ENCODE measurements around the gene CA10.

CA10 gene

DNA sequence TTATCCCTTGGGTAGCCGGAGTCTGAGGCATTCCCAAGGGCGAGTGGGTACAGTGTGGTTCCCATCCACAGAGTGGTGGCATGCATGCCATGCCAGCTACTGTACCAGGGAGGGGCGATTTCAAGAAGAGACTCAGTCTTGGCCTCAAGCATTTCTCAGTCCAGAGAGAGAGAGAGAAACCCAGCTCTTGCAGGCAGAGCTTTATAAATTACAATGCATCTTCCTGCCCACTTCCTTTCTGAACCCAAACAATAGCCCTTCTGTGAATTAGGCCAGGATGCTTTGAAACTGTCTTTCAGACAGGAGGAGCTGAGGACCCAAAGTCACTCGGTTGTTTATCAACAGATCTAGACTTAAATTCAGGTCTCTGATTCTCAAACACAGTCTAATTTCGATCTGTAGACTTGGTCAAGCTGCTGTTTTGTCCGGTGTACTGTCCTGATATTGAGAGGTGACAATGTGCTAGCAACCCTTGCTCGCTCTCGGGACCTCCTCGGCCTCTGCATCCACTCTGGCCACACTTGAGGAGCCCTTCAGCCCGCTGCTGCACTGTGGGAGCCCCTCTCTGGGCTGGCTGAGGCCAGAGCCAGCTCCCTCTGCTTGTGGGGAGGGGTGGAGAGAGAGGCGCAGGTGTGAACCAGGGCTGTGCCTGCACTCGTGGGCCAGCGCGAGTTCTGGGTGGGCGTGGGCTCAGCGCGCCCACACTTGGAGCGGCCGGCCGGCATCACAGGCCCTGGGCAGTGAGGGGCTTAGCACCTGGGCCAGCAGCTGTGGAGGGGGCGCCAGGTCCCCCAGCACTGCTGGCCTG, 490.2 kb downstream of the CA10 start:
- DNase-seq: no peak

DNA sequence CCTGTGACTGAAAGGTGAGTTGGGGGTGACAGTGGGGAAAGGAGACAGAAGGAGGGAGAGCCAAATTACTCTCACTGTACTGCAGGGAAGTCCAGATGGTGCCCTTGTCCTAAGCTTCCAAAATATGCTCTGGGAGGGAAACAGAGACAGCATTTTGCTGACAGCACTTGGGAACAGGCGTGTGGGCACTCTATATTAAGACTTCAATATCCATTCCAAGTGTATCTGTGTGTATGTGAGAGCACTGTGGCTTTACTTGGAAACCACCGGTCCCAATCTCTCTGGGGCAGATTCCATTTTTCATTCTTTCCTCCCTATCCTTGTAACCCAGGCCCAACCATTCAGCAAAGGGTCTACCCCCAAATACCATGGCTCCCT, 490.8 kb downstream of the CA10 start:
- DNase-seq: no peak

DNA sequence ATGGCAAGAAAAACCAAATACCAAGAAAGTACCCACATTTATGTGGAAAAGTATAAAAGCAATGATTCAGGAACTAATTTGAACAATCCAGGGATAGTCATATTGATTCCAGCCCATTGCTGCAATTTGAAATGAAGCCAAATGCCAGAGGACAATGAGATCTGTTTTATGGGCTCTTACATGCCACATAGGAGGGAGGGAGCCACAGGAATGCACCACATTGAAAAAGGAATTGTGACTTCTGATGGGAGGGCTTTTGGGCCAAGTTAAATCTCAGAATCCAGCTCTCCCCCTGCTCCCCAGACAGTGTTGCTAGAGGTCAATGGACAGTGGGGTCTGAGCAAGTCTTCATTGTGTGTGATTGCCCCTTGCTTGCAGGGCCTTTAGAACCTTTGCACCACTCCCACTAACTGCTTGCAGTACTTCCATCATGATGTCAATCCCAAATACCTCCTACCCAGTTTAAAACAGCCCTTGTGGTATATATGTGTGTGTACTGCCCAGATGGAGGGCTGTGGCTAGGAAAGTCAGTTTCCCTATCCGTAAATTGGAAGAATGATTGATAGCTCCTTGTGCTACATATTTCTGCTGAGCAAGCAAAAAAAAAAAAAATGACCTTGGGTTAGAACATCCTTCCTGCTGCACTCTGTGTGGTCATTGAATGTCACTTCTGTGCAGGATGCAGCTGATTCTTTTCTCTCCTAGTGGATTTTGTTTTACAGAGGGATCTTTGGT, 491.4 kb downstream of the CA10 start:
- no peak for DNase-seq

DNA sequence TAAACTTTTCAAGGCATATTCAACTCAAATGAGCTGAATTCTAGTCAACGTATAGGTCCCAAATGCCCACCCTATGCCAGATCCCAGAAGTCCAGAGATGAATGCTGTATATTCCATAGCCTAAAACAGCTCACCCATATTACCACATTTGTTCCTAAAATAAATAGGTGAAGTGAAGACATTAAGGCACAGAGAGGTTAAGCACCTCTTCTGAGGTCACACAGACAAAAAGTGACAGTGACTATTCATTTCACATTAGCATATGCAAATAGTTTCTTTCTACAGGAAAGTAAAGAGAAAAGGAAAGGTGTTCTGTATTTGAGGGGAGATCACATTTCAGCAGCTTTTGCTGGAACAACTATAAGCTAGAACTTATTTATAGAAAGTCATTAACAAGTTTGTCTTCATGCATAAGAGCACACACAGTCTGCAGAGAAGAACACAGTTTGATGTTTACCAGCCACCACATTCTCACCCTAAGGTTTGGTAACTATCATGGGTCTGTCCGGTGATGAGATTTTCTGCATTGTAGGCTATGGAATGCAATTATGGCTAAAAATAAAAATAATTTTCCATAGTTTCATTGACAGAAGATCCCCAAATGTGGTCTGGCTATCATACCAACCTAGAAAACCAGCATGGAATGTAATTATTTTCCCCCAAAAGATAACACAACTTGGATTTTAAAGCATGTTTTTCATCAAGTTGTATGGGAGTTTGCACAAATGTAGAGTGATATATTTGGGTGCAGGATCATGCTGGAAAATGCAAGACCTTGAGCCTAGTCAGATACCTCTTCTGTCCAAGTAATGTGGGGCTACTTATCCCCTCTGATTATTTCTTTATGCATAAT, 496.1 kb downstream of the CA10 start:
- no peak for DNase-seq

DNA sequence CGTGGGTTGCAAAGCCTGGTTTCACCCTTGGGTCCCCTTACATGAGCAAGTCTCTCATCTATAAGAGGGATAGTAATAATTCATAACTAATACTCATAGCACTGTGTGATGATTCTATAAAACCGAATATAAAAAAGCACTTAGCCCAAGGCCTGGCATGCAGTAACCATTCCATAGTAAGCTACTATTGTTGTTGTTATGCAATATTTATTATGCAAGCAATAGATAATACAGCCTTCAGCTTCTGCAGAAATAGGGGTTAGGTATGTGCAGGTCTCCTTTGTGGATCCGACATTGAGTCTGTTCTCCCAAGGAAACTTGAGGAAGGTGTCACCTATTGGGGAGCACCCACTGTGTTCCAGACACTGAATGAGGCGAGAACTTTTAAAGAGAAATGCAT, 497.1 kb downstream of the CA10 start:
- DNase-seq: no peak

DNA sequence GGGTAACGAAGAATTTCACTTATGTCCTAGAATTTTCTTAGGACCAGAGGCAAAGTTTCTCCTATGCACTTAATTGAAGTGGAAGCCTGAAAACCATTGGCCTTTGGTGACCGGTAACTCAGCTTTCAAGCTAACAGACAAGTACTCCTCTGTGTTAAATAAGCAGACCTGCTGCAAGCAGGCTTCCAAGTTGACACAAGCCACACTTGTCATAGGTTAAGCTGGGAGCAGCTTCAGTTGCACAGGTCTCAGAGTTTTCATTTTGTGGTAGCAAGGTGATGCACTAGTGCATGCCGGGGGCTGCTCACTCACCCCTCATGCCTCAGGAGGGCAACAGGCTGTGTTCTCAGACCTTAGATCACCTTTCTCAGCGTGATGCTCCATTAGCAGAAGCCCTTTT, 498.2 kb downstream of the CA10 start:
- no peak for DNase-seq

DNA sequence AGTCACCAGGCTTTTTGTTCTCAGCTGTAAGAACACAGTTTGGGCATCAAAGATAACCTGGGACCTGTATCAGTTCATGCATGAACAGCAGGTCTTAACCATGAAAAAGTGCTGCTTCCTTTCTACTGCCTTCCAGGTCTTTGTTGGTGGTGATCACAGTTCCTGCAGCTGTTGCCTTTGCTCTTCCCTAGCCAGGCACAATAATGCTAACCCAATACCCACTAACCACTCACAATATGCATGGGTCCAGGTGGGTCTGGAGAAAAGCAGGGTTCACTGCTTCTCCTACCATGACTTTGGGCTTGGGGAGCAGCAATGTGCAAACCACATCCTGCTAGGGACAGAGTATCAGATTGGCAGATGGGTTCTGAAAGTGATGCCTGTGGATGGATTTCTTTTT, 501.3 kb downstream of the CA10 start:
- DNase-seq: no peak

DNA sequence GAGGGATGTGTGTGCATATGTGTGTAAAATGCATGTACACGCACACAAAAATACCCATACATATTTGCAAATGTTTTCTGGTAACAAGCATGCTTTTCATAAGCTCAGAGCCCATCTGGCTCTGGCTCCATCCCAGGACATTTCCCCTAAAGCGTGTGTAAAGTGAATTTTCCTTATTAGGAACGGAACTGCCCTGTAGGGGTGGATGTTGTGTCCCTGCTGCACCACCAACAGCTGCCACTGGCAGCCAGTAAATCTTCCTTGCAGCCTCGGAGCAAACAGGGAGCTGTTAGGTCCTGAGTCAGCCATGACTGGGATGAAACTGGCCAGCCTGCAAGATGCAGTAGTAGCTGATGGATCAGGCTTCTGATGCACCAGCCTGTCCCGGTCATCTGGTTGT, 504.6 kb downstream of the CA10 start:
- DNase-seq: no peak

DNA sequence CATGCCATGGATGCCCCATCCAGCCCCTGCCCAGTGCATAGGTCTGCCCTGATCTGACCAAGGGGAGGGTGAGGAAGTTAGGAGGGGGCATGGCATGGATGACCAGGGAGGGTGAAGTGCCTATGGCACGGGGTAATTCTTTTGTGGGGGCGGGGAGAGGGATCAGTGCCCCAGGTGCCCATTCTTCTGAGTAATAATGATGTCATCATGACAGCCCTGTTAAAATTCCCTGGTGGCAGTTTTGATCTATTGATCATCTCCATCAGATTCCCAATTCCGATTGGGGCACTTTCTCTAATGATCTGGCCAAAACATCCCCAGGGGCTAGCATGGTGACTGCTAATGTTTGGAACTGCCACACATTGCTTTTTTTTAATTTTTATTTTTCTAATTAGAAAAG, 506.0 kb downstream of the CA10 start:
- no peak for DNase-seq

DNA sequence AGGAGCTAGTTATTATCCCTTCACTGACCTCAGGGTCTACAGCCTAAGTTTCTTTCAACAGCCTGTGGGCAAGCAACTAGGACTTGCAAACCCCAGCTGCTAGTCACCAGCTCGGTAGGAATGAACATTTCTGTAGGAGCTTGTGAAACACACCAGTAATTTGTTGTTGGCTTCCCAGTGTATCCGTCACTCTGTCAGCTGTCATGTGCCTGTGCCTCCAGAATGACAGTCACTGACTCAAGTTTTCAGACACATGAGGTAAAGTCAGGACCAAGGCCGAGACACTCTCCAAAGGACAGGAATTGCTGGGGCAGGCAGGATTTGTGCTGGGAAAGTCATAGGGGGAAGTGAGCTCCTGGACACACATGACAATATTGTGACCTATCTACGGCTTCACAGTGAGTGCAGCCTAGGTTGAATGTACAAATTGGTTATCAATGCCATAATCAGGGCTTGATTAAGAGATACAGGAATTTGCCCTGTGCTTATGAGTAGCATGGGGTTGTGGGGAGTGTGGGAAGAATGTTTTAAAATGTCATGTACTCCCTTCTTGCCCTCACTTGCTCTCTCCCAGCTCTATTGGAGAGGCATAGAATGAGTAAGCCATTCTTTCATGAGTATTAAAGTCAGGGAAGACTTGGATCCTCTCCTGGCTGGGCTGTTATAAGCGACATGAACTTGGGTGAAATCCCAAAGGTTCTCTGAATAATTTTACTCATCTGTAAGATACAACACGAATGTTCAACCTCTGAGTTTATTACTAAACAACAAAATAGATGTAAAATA, 506.8 kb downstream of the CA10 start:
- DNase-seq: no peak

DNA sequence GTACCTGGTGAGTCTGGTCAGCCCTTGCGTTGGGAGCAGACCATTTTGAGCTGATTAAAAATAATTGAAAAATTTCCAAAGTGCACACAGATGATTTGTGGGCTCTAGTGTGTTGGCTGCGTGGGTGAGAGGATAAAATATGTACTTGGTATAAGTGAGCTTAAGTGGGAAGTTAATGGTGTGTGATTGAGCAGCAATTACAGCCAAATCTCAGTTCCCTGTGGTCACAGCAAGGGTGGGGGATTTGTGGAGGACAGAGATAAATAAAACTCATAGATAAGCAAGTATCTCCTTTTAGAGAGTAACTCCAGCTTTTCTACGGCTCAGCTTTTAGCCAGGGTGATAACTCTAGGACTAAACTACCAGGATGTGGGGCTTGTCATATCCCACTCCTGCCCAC, 507.7 kb downstream of the CA10 start:
- DNase-seq: no peak

DNA sequence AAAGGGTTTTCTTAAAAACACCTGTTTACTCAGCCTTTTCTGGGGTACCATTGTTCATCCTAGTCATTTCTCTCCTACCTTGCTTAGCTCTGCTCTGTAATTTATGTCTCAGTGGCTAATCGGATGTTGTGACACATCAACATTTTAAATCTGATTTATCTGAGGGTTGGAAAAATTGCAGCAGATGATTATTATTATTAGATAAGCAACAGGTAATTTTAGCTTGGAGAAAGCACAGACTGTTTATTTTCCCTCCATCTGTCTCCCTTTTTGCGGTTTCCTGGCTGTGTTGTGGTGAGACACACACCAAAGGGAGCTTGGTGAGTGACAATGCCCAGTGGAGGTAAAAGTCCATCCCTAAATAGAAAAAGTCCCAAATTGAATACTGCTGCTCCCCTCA, 508.3 kb downstream of the CA10 start:
- no peak for DNase-seq

DNA sequence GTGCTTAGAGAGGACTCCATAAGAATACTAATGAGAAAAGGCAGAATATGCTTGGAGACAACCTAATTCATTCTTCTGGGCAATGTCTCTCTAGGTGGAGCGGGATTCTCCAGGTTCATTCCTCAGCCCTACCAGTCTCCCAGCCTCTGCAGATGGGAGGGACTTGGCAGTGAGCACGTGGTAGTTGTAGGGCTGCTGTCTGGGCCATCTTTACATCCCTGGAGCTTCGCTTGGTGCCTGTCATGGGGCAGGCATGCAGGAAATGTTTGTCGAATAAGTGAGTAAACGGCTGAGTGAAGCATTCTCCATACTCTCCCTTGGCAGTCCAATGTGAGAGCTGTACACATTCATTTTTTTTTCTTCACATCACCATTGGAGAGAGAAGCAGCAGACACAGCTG, 510.7 kb downstream of the CA10 start:
- no peak for DNase-seq

DNA sequence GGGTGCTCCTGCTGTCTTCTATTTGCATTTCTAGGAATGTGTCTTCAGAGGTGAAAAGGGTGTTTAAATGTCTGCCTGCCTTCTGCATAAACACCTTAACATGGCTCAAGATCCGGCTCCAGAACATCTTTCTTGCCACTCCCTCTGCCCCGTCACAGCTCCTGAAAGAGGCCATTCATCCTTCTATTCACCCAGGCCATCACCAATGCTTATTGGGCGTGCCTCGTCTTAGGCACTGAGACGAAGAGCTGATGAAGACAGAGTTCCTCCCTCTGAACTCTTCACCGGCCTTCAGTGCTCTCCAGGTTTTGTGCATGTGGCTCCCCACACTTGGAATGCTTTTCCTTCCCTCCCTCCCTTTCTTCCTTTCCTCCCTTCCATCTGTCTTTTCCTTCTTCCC, 511.4 kb downstream of the CA10 start:
- no peak for DNase-seq

DNA sequence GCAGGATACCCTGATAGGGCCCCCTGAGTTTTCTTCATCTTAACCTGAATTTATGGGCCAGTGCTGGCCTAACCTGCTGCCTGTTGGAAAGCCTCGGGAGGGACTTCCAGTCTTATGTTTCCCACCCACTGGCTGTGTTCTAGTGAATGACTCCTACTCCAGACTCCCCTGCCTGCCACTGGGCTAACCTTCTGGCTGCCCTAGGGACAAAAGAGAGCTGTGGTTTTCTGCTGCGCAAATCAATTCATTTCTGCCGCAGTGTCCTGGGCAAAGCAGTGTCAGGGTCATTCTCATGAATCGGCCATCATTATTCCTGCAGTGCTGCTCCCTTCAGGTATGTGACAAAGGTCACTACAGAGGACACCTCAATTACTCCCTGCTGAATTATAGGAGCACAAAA, 512.0 kb downstream of the CA10 start:
- no peak for DNase-seq

DNA sequence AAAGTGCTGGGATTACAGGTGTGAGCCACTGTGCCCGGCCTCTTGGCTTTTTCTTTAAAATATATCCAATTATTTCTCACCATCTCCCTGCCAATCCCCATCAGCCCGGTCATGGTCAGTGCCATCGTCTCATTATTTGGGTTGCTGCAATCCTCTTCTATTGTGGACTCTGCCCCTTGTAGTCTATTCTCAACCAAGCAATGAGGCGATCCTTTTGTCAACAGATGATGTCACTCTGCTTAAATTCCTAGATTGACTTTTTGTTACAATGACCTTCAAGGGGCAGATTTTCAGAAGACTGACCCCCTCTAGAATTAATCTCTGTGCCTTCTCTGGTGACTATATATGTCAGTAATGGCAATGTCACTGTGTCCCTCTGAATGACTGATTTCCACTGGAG, 513.5 kb downstream of the CA10 start:
- no peak for DNase-seq

DNA sequence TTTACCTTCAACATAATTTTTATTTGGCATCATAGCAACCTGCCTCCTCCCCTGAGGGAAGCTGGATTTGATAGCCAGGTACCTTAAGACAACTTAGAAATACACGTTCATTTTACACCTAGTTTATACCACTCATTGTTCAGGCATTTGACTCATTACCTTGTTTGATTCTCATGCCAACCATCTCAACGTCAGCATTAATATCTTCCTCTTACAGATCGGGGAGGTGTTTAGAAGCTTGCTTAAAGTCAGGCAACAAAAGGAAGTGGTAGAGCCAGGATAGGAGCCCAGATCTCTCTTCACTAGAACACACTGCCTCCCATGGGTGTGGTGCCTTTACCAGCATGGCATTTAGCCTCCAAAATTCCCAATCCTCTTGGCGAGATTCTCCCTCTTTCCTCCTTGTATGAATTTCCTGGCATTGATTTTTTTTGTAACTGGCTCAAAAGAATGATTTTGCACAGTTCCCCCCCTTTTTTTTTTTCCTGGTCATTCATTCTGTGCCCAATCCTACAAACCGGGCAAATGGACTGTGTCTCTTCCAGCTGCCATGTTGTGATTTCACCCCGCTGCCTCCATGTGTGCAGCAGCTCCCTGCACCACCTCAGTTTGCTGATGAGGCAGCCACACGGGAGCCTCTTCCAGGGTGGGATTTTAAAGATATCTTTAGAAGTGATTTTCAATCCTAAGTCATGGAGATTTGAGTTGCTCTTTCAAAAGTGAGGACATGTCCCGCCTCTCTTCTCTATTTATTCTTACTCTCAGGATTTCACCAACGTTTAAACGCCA, 514.6 kb downstream of the CA10 start:
- no peak for DNase-seq

DNA sequence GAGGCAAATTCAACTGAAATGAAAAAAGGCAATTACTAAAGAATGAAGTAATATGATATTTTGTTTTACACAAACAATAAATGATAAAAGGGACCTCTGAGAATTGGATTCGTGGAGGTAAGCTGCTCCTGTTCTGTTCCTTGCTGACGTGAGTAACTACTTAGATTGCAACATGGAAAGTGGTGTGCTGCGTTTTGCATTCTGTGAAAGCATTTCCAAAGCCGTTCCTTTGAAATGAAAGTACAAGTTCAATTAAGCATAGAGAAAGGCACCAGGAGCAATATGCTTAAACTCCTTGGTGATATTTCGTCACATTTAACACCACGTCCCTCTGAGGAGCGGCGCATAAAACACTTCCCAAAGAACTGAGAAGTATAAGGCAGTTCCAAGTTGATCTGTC, 516.5 kb downstream of the CA10 start:
- no peak for DNase-seq

DNA sequence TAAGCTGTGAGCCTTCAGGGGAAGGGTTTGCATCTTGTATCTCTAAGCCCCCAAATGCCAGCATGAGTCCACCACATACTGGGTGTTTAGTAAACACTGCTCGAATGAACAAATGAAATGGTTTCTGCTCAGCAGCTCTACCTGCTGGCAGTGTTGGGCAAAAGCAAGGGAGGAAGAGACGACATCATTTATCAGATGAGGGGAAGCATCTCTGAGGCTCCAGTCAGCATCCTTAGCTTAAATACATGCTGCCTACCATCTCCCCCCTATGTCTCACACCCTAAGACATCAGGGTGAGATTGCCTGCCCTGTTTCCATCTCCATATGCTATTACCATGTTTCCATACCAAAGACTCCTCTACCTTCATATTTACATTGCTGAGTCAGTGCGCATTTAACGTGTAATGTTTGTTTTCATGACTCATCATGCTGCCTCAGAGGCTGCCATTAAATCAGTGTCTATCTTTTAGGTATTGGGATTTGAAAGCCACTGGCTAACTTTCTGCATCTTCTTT, 518.3 kb downstream of the CA10 start:
- no peak for DNase-seq

DNA sequence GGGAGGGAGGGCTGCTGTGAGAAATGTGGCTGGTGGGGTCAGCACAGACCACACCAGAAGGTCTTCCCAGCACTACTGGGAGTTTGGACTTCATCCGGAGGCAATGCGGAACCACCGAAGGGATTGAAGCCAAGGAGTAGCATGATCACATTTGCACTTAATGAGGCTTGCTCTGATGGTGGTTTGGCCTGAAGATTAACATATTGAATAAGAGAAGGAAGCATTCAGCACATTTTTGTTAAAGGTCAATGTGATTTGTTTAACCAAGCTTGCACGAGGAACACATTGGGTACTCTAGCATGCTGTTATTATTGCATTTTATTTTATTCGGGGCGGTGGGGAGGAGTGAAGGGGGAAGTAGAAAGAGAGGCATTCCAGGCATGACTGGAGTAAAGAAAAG, 519.5 kb downstream of the CA10 start:
- DNase-seq: no peak

DNA sequence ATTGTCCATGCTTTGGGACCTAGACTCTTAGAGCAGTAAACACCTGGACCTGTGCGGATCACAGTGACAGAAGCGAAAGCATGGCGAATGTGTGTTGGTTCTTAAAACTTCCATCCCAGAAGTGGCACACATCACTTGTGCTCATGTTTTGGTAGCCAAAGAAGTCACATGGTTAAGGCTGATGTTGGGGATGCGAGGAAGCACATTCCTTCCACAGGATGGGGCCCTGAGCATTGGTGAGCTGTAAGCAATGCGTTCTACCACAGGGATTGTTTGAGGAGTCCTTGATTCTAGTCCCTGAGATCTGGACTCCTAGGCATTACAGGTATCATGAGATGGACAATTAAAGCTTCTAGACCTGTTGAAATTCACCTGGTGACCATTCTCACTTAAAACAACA, 522.2 kb downstream of the CA10 start:
- no peak for DNase-seq

DNA sequence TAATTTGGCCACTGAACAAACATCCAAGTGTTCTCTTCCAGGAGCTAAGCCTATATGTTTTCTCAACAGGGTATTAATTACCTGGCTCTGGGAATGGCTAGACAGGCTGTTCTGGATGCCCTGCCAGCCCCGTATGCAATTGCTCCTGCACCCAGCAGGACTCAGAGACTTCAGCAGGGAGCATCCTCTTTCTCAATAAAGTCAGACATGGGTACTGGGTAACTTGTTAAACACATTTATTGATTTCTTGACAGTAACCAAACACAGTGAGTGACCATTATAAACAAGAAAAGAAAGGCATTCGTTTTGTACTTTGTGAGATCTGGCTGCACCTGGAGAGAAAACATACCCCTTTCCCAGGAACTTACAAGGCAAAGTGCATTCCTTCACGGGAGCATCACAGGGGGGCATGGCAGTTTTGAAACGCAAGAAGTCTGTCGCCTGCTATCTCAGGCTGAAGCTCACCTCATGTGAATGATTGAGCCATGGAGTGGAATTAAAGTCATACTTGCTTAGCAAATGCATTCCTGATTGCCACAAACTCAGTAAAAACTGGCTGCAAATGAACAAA, 528.3 kb downstream of the CA10 start:
- no peak for DNase-seq
